GM21825 (cell line): Measurements from ENCODE around the gene ASZ1.
A peak's percentile ranks its signal among the peaks of the same experiment; 100 is the strongest.

Source experiments
- ATAC-seq: cut with Tn5 transposase; IDR thresholded peaks from one replicate; pipeline ENCODE4 v1.9.1; 2021; ENCODE audit warnings: mild to moderate bottlenecking, moderate library complexity; ENCODE audit not compliant: unreplicated experiment

The ASZ1 gene

GRCh38 chr7:117402109-117402508 lies 25.2 kb downstream of the ASZ1 start:
- no peak for ATAC-seq

DNA sequence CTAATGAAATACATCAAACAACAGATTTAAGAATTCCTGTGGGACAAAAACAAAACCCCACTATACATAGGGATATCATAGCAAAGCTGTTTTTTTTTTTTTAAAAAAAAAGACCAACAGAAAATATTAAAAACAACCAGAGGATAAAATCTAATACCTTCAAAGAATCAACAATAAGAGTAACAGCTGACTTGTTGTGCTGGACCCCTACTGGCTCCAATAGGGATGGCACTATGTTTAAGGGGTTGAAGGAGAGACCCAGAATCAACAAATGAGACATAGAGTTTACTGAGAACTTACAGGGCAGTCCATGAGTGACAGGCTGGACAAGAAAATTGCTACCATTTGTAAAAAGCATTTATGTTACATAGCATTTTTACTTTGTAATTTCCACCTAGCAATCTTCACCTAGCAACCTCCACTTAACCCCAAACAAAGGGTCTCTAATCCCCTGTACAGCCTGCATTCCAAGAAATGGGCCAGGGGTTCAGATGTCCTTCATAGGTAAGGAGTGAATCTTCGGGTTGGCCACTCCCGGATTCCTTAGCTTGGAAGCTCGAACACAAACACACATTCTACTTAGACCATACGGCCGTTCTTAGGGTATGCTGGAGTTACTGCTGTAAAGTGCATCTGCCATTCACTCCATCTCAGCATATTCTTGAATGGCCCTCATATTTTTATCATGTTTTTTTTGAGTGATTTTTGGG lies 25.8 kb downstream of the ASZ1 start:
- ATAC-seq: no peak

DNA sequence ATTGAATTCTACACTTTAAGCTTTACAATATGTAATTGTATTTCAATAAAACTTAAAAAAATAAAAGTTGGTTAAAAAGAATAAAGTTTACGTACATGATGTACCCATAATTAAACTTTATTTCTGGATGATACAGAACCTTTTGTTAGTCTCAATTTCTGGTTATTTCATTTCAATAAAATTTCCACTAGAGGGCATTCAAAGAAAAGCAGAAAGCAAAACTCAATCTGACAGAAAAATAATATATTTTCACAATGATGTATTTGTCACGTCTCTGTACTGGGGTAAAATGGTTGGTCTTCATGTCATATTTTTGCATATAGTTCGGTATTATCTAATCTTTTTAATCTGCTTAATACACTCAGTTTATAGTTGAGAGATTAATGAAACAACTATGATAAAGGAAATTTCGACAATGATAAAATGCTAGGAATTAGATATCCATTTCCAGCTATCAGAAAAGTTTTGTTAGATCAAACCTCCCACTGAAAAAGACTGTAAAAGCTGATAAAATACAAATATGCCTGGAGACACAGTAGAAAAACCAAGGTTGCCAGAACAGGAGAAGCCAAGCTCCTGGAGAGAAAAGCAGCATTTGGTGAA lies 27.4 kb downstream of the ASZ1 start:
- no peak for ATAC-seq

DNA sequence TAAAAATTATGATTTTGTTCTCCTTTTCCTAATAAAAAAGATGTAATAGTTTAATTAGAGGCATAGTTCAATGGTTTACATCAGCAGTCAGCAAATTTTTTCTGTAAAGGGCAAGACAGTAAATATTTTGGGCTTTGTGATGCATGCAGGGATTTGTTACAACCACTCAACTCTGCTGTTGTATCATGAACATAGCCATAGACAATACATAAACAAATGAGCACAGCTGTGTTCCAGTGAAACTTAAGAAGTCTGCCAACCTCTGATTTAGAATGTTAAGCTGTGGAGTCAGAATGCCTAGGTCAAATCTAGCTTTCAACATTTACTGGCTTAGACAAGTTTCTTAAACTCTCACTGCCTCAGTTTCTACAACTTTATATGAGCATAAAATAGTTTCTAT lies 31.6 kb downstream of the ASZ1 start:
- ATAC-seq: no peak

- no peak for ATAC-seq
Observed at GRCh38 chr7:117393781-117394180, 33.5 kb downstream of the ASZ1 start.

- no peak for ATAC-seq
Observed at GRCh38 chr7:117389871-117390270, 37.4 kb downstream of the ASZ1 start.

DNA sequence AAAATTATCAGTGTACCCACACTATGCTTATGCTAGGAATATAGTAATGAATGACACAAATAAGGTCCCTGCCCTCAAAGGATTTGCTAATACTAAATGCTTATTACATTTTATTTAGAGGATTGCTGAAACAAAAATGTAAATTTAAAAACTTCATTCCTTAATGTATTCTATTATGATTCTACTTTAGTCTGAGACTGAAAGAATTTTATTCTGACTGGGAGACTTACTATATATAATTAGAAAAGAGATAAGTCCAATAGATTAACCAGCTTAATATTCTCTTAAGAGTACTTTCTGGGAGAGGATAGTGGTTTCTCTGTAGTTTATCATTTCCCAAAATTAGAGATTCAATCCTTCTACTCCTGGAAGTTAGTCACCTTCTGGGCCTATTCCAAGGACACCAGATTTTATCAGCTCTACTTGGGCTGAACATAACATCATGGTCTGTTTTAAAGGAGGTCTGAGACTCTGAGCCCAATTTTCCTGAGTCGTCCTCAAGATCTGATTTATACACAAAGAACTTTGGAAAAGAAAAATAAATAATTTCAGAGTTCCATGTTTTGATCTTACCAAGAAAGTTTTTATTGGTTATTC lies 41.1 kb downstream of the ASZ1 start:
- ATAC-seq: no peak

DNA sequence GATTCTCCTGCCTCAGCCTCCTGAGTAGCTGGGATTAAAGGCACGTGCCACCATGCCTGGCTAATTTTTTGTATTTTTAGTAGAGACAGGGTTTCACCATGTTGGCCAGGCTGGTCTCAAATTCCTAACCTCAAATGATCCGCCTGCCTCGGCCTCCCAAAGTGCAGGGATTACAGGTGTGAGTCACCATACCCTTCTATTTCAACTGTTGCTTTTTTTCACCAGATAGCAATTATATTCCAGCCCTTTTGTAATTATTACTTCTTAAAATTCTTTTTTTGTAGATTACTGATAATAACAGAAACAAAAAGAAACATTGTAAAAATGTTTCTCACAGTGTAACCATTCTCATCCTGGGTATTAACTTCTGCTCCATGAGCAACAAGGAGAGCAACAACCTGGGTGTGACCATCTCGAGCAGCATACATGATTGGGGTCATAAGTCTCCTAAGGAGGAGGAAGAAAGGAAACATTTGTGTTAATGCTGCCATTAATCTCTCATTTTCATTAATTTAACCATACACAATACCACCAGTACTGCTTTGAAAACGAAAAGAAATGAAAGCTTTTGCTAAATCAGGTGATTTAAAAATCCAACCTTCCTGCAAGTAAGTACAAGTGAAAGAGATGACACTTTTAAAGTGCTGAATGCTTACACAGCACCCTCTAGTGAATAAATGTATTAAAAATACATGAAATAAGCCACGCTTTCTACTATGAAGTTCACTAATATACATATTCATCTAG lies 41.8 kb downstream of the ASZ1 start:
- ATAC-seq: peak; percentile 56

GRCh38 chr7:117384688-117385362 lies 42.5 kb downstream of the ASZ1 start:
- ATAC-seq: no peak

DNA sequence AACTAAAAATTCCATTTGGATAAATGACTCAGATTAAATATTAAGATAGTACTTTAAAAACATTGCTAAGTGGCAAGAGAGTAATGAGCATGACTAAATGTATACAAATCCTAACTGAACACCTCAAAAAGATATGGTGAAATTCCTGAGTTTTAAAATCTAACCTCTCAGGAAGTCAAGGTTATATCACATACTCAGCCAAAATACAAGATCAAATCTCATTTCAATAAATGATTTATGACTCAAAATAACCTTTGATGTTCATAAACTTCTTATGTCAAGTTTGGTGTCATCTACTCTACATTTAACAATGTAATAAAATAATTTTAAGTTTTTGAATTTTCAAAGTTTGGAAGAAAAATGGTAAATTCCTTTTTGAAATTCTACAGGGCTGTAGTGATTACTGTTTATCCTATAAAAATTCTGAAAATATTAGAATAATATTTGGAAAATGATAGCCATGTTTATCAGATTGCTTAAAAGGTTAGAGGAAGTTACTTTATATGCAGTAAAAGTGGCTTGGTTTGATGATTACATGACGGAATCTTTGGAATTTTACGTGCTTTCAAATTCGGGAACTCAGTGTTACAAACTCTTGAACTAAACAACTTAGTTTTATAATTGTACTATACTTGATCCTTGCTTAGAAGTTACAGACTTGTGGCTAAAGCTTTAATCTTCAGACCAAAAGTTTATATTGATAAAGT lies 43.7 kb downstream of the ASZ1 start:
- no peak for ATAC-seq

GRCh38 chr7:117383046-117383445 lies 44.2 kb downstream of the ASZ1 start:
- no peak for ATAC-seq

DNA sequence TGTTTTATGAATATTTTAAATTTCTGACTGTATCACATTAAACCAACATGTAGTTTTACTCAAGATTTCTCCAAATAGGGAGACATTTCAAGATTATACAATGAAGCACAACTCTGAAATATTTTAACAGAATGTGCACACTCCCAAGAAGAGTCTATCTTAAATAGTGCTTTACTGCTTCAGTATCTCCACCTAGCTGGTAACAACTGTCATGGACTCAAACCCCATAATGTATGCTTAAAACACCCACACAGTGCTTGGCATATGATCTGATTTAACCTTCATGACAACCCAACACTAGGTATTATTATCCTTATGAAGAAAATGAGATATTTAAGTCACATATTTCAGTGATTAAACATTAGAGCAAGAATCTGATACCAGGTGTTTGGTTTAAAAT lies 45.9 kb downstream of the ASZ1 start:
- ATAC-seq: no peak

DNA sequence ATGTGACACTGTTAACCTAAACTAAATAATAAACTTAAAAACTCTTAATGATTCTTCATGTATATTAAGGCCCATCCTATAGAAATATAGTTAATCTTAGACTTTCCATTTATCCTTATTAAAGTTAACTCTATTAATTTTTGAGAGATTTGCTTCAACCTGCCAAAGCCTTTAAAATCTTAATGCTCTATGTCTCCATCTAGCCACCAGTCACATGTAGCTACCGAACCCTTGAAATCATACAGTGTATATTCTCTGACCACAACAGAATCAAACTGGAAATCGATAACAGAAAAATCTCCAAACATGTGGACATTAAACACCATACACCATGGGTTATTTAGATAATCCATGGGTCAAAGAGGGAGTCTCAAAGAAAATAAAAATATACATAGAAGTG lies 51.9 kb downstream of the ASZ1 start:
- no peak for ATAC-seq

DNA sequence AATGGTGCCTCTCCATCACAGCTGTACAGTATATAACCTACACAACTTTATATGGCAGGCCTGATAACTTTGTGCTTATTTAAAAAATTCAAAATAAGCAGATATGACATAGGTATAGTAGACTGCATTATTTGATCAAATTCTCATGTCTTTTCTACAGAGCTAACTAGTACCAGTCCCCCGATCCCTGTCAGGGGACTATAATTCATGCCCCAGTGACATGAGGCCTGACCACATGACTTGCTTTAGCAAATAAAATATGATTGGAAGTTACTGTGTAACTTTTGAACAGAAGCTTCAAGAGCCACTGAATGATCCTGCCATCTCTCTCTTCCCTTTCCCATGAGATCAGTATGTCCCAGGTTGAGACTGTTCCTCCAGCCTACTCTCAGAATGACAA lies 55.2 kb downstream of the ASZ1 start:
- no peak for ATAC-seq

- ATAC-seq: no peak
Observed at GRCh38 chr7:117364339-117365080, 62.8 kb downstream of the ASZ1 start.

GRCh38 chr7:117362294-117362888 lies 64.9 kb downstream of the ASZ1 start:
- ATAC-seq: no peak

DNA sequence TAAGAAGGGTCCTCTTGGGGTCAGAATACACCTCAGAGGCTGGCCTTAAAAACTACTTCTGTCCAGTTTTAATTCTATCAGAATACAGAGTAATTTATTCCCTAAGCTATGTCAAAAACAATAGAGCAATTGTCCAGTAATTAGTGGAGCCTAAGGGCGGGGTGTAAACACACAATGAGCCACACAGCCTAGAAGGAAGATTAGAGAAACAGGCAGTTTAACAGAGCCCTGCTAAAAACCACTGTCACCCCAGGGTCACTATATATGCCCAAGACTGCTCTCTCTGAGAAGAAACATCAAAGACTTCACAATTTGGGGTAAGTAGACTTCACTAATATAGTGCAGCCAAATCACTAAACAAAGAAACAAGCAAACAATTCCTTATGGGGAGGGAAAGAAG lies 77.3 kb downstream of the ASZ1 start:
- ATAC-seq: no peak

- no peak for ATAC-seq
Observed at GRCh38 chr7:117349570-117349969, 77.7 kb downstream of the ASZ1 start.

- peak; percentile 86 for ATAC-seq
Observed at GRCh38 chr7:117347962-117348672, 79.2 kb downstream of the ASZ1 start.
